ENCODE measurements around the gene SNCG.

Gene SNCG

GRCh38 chr10:86941426-86941825 is 17.0 kb upstream of the SNCG start:
- TF ChIP-seq, protein P1, sequence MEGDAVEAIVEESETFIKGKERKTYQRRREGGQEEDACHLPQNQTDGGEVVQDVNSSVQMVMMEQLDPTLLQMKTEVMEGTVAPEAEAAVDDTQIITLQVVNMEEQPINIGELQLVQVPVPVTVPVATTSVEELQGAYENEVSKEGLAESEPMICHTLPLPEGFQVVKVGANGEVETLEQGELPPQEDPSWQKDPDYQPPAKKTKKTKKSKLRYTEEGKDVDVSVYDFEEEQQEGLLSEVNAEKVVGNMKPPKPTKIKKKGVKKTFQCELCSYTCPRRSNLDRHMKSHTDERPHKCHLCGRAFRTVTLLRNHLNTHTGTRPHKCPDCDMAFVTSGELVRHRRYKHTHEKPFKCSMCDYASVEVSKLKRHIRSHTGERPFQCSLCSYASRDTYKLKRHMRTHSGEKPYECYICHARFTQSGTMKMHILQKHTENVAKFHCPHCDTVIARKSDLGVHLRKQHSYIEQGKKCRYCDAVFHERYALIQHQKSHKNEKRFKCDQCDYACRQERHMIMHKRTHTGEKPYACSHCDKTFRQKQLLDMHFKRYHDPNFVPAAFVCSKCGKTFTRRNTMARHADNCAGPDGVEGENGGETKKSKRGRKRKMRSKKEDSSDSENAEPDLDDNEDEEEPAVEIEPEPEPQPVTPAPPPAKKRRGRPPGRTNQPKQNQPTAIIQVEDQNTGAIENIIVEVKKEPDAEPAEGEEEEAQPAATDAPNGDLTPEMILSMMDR (IDR thresholded peaks at IDR 0.05; ENCODE audit: low read length, missing control alignments) = no peak
- no peak for DNase-seq (ENCODE audit: low read depth)

DNA sequence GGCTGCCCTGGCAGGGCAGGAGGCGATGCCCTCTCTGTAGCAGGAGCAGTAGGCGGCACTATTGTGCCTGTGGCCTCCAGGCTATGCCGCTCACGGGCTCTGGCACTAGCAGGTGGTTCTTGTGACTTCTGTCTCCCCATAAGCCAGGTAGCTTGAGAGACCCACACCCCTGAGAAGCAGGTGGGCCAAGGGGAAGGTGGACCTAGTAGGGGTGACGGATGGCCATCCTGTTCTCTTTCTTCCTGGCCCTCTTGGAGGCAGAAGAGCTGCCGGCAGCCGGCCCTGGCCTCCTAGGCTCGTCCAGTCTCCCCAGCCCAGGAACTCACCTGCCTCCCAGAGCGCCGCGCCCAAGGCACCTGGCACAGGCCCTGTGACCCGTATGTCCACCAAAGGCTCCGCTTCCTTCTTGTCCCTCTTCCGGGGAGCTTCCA is 16.4 kb upstream of the SNCG start:
- no peak overlapping the region for H3K4me3 ChIP-seq (replicated peaks; ENCODE audit: low read depth, low read length)
- TF ChIP-seq, protein P1 (IDR thresholded peaks at IDR 0.05; ENCODE audit: low read length, missing control alignments) = no peak
- no peak for DNase-seq (ENCODE audit: low read depth)

More at GRCh38 chr10:86941426-86941825, 17.0 kb upstream of the SNCG start:
- H3K4me3 ChIP-seq (replicated peaks; ENCODE audit: low read depth, low read length) = no peak overlapping the region

DNA sequence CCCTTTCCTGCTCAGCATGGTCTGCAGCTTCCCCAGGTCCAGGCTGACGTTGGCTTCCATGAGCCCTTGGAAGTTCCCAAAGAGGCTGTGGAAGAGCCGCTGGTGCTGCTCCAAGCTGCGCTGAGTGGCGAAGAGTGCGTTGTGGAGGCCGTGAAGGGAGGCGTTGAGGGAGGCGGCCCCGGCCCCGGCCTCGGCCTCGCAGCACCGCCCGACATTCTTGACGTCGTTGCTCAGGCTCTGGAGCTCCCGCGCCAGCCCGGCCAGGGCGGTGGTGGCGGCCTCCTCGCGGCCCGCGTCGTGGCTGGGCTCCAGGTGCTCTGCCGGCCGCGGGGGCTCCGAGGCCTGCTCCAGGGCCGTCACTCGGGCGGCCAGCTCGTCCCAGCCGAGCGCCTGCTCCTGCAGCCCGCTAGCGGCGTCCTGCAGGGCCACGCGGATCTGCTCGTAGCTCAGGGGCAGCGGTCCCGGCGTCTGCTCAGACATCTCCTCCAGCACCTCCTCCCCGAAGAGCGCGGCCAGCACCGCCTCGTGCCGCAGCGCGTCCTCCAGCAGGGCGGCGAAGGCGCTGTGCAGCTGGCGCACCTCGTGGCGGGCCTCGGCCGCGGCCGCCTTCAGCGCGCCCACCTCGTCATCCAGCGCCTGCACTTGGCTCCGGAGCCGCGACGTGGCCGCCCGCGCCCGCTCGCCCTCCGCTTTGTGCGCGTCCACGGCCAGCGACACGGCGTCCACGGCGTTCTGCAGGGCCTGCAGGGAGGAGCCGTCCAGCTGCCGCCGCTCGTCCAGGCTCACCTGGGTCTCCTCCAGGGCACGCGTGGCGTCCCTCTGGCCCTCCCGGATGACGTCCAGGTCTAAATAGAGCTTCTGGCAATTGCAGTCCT is 15.7 kb upstream of the SNCG start:
- no peak for DNase-seq (ENCODE audit: low read depth)
- TF ChIP-seq, protein P1 (IDR thresholded peaks at IDR 0.05; ENCODE audit: low read length, missing control alignments) = no peak

GRCh38 chr10:86943316-86944030 is 14.9 kb upstream of the SNCG start:
- TF ChIP-seq, protein P1 (IDR thresholded peaks at IDR 0.05; ENCODE audit: low read length, missing control alignments) = no peak
- no peak for DNase-seq (ENCODE audit: low read depth)
- H3K4me3 ChIP-seq (replicated peaks; ENCODE audit: low read depth, low read length) = no peak overlapping the region

More for the DNA sequence above, 15.7 kb upstream of the SNCG start:
- no peak overlapping the region for H3K4me3 ChIP-seq (replicated peaks; ENCODE audit: low read depth, low read length)

GRCh38 chr10:86944031-86944419 is 14.4 kb upstream of the SNCG start:
- H3K4me3 ChIP-seq (replicated peaks; ENCODE audit: low read depth, low read length) = no peak overlapping the region
- TF ChIP-seq, protein P1 (IDR thresholded peaks at IDR 0.05; ENCODE audit: low read length, missing control alignments) = no peak
- DNase-seq (ENCODE audit: low read depth) = no peak

GRCh38 chr10:86944471-86944870 is 13.9 kb upstream of the SNCG start:
- H3K4me3 ChIP-seq (replicated peaks; ENCODE audit: low read depth, low read length) = no peak overlapping the region
- TF ChIP-seq, protein P1 (IDR thresholded peaks at IDR 0.05; ENCODE audit: low read length, missing control alignments) = no peak
- DNase-seq (ENCODE audit: low read depth) = no peak
